B cell (primary cell): ENCODE data around the gene TMX1. TPM values are rescaled to one million over a fixed set of nuclear protein-coding genes. Genes with fewer than 3 reads are reported as not detected.

Experiments used
- ATAC-seq: fragments of 200-7000 bp; cut with Tn5 transposase; one replicate; pipeline ENCODE4 v1.10.0; 2021; ENCODE audit warnings: low read depth, mild to moderate bottlenecking, moderate number of reproducible peaks, moderate library complexity
- CTCF ChIA-PET: fragments of 350-600 bp; sonication (Branson Sonifier 250); formaldehyde crosslinking; loops from one replicate; lab custom pipeline; 2021; ENCODE audit warnings: antibody characterized with exemption, inconsistent platforms; lab: Charles Lee
- POLR2A ChIA-PET: fragments of 350-600 bp; sonication (Branson Sonifier 250); formaldehyde crosslinking; loops from one replicate; lab custom pipeline; 2021; ENCODE audit warnings: antibody characterized with exemption; lab: Charles Lee
- DNase-seq: peaks from one replicate; pipeline ENCODE4 v3.0.0; 2013
- H2AFZ ChIP-seq: 2 replicates; pipeline ENCODE4 v1.6.1; 2012; ENCODE audit warnings: mild to moderate bottlenecking, low read depth, low read length; ENCODE audit not compliant: insufficient read depth, poor library complexity, severe bottlenecking
- H3K27ac ChIP-seq, 2 donors: 1 replicate in 1 of 2; 2 replicates in 1 of 2; pipeline ENCODE4 v1.5.1; 2012 to 2013; ENCODE audit warnings: low read length in 2 of 2, mild to moderate bottlenecking in 2 of 2, moderate library complexity in 1 of 2
- H3K27me3 ChIP-seq, 4 experiments: fragments of 200-600 bp in 1 of 4; sonication (generic) in 1 of 4; replicated peaks in 1 of 4; 1 replicate in 2 of 4; 2 replicates in 2 of 4; pipeline versions ENCODE4 v1.6.1 to v1.7.0; 2013 to 2016; ENCODE audit warnings: low read length in 3 of 4, mild to moderate bottlenecking in 2 of 4, mixed read lengths in 1 of 4, moderate library complexity in 1 of 4; ENCODE audit not compliant: insufficient read depth in 4 of 4, control insufficient read depth in 3 of 4; ENCODE audit errors: control extremely low read depth in 1 of 4
- H3K36me3 ChIP-seq, 2 experiments: replicated peaks in 1 of 2; 1 replicate in 1 of 2; 2 replicates in 1 of 2; pipeline versions ENCODE4 v1.6.1 to v1.7.1; 2013; ENCODE audit warnings: low read length in 1 of 2; ENCODE audit not compliant: insufficient read depth in 2 of 2, control insufficient read depth in 1 of 2; ENCODE audit errors: control extremely low read depth in 1 of 2, extremely low read depth in 1 of 2
- H3K4me1 ChIP-seq, 2 donors: fragments of 200-600 bp in 1 of 2; sonication (generic) in 1 of 2; 1 replicate in 1 of 2; 2 replicates in 1 of 2; pipeline versions ENCODE4 v1.5.1 to v1.6.1; 2013 to 2017; ENCODE audit warnings: low read length in 2 of 2; ENCODE audit not compliant: control insufficient read depth in 2 of 2, insufficient read depth in 2 of 2
- H3K4me2 ChIP-seq: replicated peaks from 2 replicates; pipeline ENCODE3; 2012; ENCODE audit warnings: mild to moderate bottlenecking, low read depth, low read length; ENCODE audit not compliant: poor library complexity, severe bottlenecking
- H3K4me3 ChIP-seq, 5 experiments: fragments of 200-600 bp in 1 of 5; sonication (generic) in 1 of 5; 1 replicate in 3 of 5; 2 replicates in 2 of 5; pipeline versions ENCODE4 v1.5.1 to v1.7.0; 2011 to 2016; ENCODE audit warnings: low read length in 4 of 5, mild to moderate bottlenecking in 4 of 5, low read depth in 2 of 5, control low read depth in 1 of 5, moderate library complexity in 1 of 5; ENCODE audit not compliant: insufficient read depth in 1 of 5; ENCODE audit errors: control extremely low read depth in 1 of 5, extremely low read depth in 1 of 5
- H3K79me2 ChIP-seq: fragments of 200-600 bp; sonication (generic); one replicate; pipeline ENCODE4 v1.6.0; 2016; ENCODE audit warnings: low read length; ENCODE audit not compliant: control insufficient read depth, insufficient read depth
- H3K9ac ChIP-seq: fragments of 200-600 bp; sonication (generic); 2 replicates; pipeline ENCODE4 v1.6.1; 2017; ENCODE audit warnings: mild to moderate bottlenecking, low read length, moderate library complexity
- H3K9me3 ChIP-seq, 3 donors: one replicate each; pipeline versions ENCODE4 v1.6.1 to v1.7.1; 2013; ENCODE audit warnings: low read length in 2 of 3; ENCODE audit not compliant: control insufficient read depth in 2 of 3, insufficient read depth in 1 of 3; ENCODE audit errors: control extremely low read depth in 1 of 3
- H4K20me1 ChIP-seq: 2 replicates; pipeline ENCODE4 v1.6.0; 2012; ENCODE audit warnings: mild to moderate bottlenecking, low read length; ENCODE audit not compliant: insufficient read depth, control insufficient read depth, poor library complexity, severe bottlenecking
- H3K27ac Mint-ChIP-seq: one replicate; pipeline ENCODE4 v1.8.0; 2021; ENCODE audit warnings: mixed read lengths
- H3K27me3 Mint-ChIP-seq: one replicate; pipeline ENCODE4 v1.8.0; 2021; ENCODE audit warnings: mixed read lengths
- H3K4me1 Mint-ChIP-seq: one replicate; pipeline ENCODE4 v1.8.0; 2021; ENCODE audit warnings: mixed read lengths
- H3K4me3 Mint-ChIP-seq: one replicate; pipeline ENCODE4 v1.8.0; 2021; ENCODE audit warnings: mixed read lengths
- H3K9me3 Mint-ChIP-seq: one replicate; pipeline ENCODE4 v1.8.0; 2022; ENCODE audit warnings: mixed read lengths; ENCODE audit not compliant: insufficient read depth
- CTCF ChIP-seq: fragments of 200-600 bp; IDR thresholded peaks from one replicate; pipeline ENCODE4 v1.8.0; 2022; ENCODE audit warnings: antibody characterized with exemption, mild to moderate bottlenecking
- EZH2 ChIP-seq: IDR thresholded peaks from 2 replicates; pipeline ENCODE4 v1.6.1; 2012; ENCODE audit warnings: borderline replicate concordance, low read depth, mild to moderate bottlenecking, moderate library complexity, low read length; ENCODE audit not compliant: insufficient read depth, poor library complexity, severe bottlenecking
- WGBS: methylation state at CpG from one replicate; pipeline ENCODE4 v1.1.5; 2013; ENCODE audit warnings: missing lambda C conversion rate; ENCODE audit not compliant: insufficient coverage; 5-methylcytosine and 5-hydroxymethylcytosine counted together
- intact Hi-C: fragments of 100-400 bp; cut with micrococcal nuclease; formaldehyde crosslinking; loops from one replicate; pipeline ENCODE4 v1.10.0; 2022
- polyA plus RNA-seq: library from polyadenylated mRNA; depleted of rRNA; stranded (reverse); fragments of >200 nt; gene quantifications from 2 replicates; pipeline ENCODE4 v1.2.3, GENCODE V29; 2012
- total RNA-seq, 2 donors: library from RNA; stranded (reverse); fragments of 120-200 nt in 1 of 2; gene quantifications; 1 replicate in 1 of 2; 2 replicates in 1 of 2; pipeline versions ENCODE4 v1.2.3 to v1.2.4, GENCODE V29; 2013 to 2022

Gene TMX1
- total and polyA plus RNA-seq, 2 donors (not counting 1 experiment from before 2014, with no cell fraction given), result 4.8 to 26.4 TPM

DNA sequence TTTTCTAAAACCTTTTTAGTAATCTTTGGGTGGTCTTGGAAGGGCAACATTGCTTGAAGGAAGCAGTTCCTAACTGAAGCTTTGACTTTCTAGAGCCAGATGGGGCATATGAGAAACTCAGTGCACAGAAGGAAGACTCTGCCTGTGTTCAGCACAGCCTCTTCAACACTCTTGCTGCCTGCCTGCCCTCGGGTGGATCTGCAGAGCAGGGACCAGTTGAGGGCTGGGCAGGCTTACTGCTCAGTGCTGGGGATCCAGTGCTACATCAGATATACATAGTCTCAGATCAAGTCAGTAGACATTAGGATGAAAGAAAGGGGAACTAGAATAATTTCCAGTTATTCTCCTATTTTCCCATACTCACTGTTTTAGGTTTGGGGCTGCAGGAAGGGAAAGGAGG, 29.5 kb upstream of the TMX1 start:
- Mint-ChIP-seq H3K27ac (no peak overlapping the region), H3K27me3 (peaks cover 16% of the 10 kb centered on the region), H3K9me3 (no peaks in the 10 kb centered on the region), H3K4me3 (no peak overlapping the region), H3K4me1 (peaks cover 2% of the 10 kb centered on the region)
- intact Hi-C loops, result no loop called here
- Histone ChIP-seq H3K27me3 (peaks cover 0 to 5% (median 1%) of the 10 kb centered on the region in 4 experiments), H2AFZ (no peak overlapping the region), H3K4me3 (no peak overlapping the region), H3K79me2 (no peaks in the 10 kb centered on the region), H3K4me1 (no peaks in the 10 kb centered on the region), H3K9me3 (no peaks in the 10 kb centered on the region), H3K4me2 (no peak overlapping the region), H4K20me1 (no peaks in the 10 kb centered on the region), H3K27ac (no peak overlapping the region), H3K9ac (no peak overlapping the region), H3K36me3 (no peaks in the 10 kb centered on the region)
- POLR2A ChIA-PET, result no interaction called here
- no peak for DNase-seq
- no CpG with 5 or more reads among the region's 1 CpG for WGBS
- no peak for TF ChIP-seq CTCF
- TF ChIP-seq EZH2, result no peak
- CTCF ChIA-PET, result no interaction called here
- ATAC-seq, result no peak

DNA sequence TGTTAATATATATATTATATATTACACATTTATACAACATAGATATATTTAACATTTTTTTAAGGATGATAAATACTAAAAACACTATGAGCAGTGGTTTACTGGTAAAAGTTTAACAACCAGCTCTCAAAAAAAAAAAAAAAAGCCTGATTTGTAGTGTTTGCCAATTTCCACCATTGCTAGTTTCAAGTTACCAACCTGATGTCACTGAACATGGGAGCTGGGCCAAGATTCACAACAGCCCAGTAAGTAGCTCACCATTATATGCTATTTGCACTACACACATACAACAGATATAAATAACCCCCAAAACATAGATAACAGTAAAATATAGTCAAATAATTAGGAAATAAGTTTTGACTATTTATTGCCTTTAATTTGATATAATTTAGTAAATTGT, 28.9 kb upstream of the TMX1 start:
- no peaks in the 10 kb centered on the region for H3K4me1 ChIP-seq
- no peak for TF ChIP-seq EZH2
- TF ChIP-seq CTCF, result no peak
- H3K4me2 ChIP-seq, result no peak overlapping the region
- H3K36me3 ChIP-seq, result no peaks in the 10 kb centered on the region
- H3K79me2 ChIP-seq, result no peaks in the 10 kb centered on the region
- CTCF ChIA-PET, result no interaction called here
- H3K4me1 Mint-ChIP-seq, result no peaks in the 10 kb centered on the region
- peaks cover 0 to 5% (median 1%) of the 10 kb centered on the region in 4 experiments for H3K27me3 ChIP-seq
- no peak overlapping the region for H2AFZ ChIP-seq
- DNase-seq (no peak), ATAC-seq (no peak)
- H4K20me1 ChIP-seq, result no peaks in the 10 kb centered on the region
- H3K27ac Mint-ChIP-seq, result no peak overlapping the region
- no peaks in the 10 kb centered on the region for H3K9me3 ChIP-seq
- no peak overlapping the region for H3K9ac ChIP-seq
- H3K4me3 ChIP-seq, result no peak overlapping the region
- H3K4me3 Mint-ChIP-seq, result no peak overlapping the region
- no peaks in the 10 kb centered on the region for H3K9me3 Mint-ChIP-seq
- H3K27me3 Mint-ChIP-seq, result peaks cover 15% of the 10 kb centered on the region
- POLR2A ChIA-PET, result no interaction called here
- H3K27ac ChIP-seq, result no peak overlapping the region
- intact Hi-C loops, result no loop called here
